Measurements from ENCODE around the gene RAB5A.
"Not testable (repeated sequence)": the region's sequence is repeated elsewhere in the genome, so short reads cannot be mapped to it uniquely, and the experiment has no call there.

The RAB5A gene

GRCh38 chr3:19946832-19947548 is at the start of gene RAB5A:
Gene RAB5A, plus strand, starts transcription at chr3:19947097. Its CDS starts 3,802 bp downstream, at chr3:19950899.
- Histone ChIP-seq H3K27me3 (ENCODE audit: low read depth, low read length) (no peaks in the 10 kb centered on the region), H3K9me3 (ENCODE audit: insufficient read depth, low read length) (no peaks in the 10 kb centered on the region), H3K4me1 (ENCODE audit: low read length) (peaks cover 24% of the 10 kb centered on the region), H3K27ac (ENCODE audit: low read length) (peak within 1 kb of the TSS; percentile 88), H4K20me1 (ENCODE audit: insufficient read depth, low read length) (peaks cover 26% of the 10 kb centered on the region), H3K9ac (ENCODE audit: low read length) (peak within 1 kb of the TSS; percentile 94), H3K79me2 (ENCODE audit: low read length) (peaks cover 52% of the 10 kb centered on the region), H3K4me2 (ENCODE audit: low read length) (peak within 1 kb of the TSS; percentile 97), H2AFZ (ENCODE audit: low read depth, low read length) (peak within 1 kb of the TSS; percentile 73), H3K4me3 (ENCODE audit: low read length) (peak within 1 kb of the TSS; percentile 92), H3K36me3 (replicated peaks; ENCODE audit: low read depth, low read length) (peaks cover 13% of the 10 kb centered on the region)
- TF ChIP-seq CTCF (IDR thresholded peaks at IDR 0.05; ENCODE audit: low read depth, low read length) (no peak), EZH2phosphoT487 (IDR thresholded peaks at IDR 0.05; ENCODE audit: low read depth) (no peak)

GRCh38 chr3:19898721-19899120 is 48.2 kb upstream of the RAB5A start:
- no peaks in the 10 kb centered on the region for H3K79me2 ChIP-seq (ENCODE audit: low read length)
- no peak for TF ChIP-seq CTCF (IDR thresholded peaks at IDR 0.05; ENCODE audit: low read depth, low read length)
- TF ChIP-seq EZH2phosphoT487 (IDR thresholded peaks at IDR 0.05; ENCODE audit: low read depth), result no peak
- H3K9me3 ChIP-seq (ENCODE audit: insufficient read depth, low read length), result no peaks in the 10 kb centered on the region
- H3K27ac ChIP-seq (ENCODE audit: low read length), result no peak overlapping the region
- H4K20me1 ChIP-seq (ENCODE audit: insufficient read depth, low read length), result no peaks in the 10 kb centered on the region
- H3K4me2 ChIP-seq (ENCODE audit: low read length), result no peak overlapping the region
- H3K4me1 ChIP-seq (ENCODE audit: low read length), result no peaks in the 10 kb centered on the region
- H2AFZ ChIP-seq (ENCODE audit: low read depth, low read length), result no peak overlapping the region
- no peak overlapping the region for H3K9ac ChIP-seq (ENCODE audit: low read length)
- H3K4me3 ChIP-seq (ENCODE audit: low read length), result no peak overlapping the region
- H3K27me3 ChIP-seq (ENCODE audit: low read depth, low read length), result no peaks in the 10 kb centered on the region
- no peaks in the 10 kb centered on the region for H3K36me3 ChIP-seq (replicated peaks; ENCODE audit: low read depth, low read length)

- H3K9ac ChIP-seq (ENCODE audit: low read length), result no peak overlapping the region
- no peak overlapping the region for H3K4me3 ChIP-seq (ENCODE audit: low read length)
- H3K4me2 ChIP-seq (ENCODE audit: low read length), result no peak overlapping the region
- no peak overlapping the region for H2AFZ ChIP-seq (ENCODE audit: low read depth, low read length)
- H3K36me3 ChIP-seq (replicated peaks; ENCODE audit: low read depth, low read length), result no peaks in the 10 kb centered on the region
- H3K9me3 ChIP-seq (ENCODE audit: insufficient read depth, low read length), result no peaks in the 10 kb centered on the region
- H3K27ac ChIP-seq (ENCODE audit: low read length), result no peak overlapping the region
- TF ChIP-seq CTCF (IDR thresholded peaks at IDR 0.05; ENCODE audit: low read depth, low read length) (no peak), EZH2phosphoT487 (IDR thresholded peaks at IDR 0.05; ENCODE audit: low read depth) (no peak)
- no peaks in the 10 kb centered on the region for H3K4me1 ChIP-seq (ENCODE audit: low read length)
- no peaks in the 10 kb centered on the region for H3K79me2 ChIP-seq (ENCODE audit: low read length)
- no peaks in the 10 kb centered on the region for H4K20me1 ChIP-seq (ENCODE audit: insufficient read depth, low read length)
- no peaks in the 10 kb centered on the region for H3K27me3 ChIP-seq (ENCODE audit: low read depth, low read length)
Observed at GRCh38 chr3:19899264-19899663, 47.6 kb upstream of the RAB5A start.

GRCh38 chr3:19899833-19900232 is 47.1 kb upstream of the RAB5A start:
- not testable (repeated sequence) for H4K20me1 ChIP-seq (ENCODE audit: insufficient read depth, low read length); H3K27ac ChIP-seq (ENCODE audit: low read length); H3K79me2 ChIP-seq (ENCODE audit: low read length); H3K4me3 ChIP-seq (ENCODE audit: low read length); H3K4me2 ChIP-seq (ENCODE audit: low read length); H3K4me1 ChIP-seq (ENCODE audit: low read length); H3K9me3 ChIP-seq (ENCODE audit: insufficient read depth, low read length); H3K9ac ChIP-seq (ENCODE audit: low read length); H2AFZ ChIP-seq (ENCODE audit: low read depth, low read length); H3K27me3 ChIP-seq (ENCODE audit: low read depth, low read length); H3K36me3 ChIP-seq (replicated peaks; ENCODE audit: low read depth, low read length)
